Neural cell (in vitro differentiated cells): ENCODE results near the gene C22orf15. TPM values are rescaled to one million over a fixed set of nuclear protein-coding genes. Genes with fewer than 3 reads are reported as not detected.

Source experiments
- H2AFZ ChIP-seq: fragments of 200-600, 300-800 bp; sonication (generic), shearing (Covaris generic); 2 replicates; pipeline ENCODE4 v1.6.0; 2014; ENCODE audit warnings: low read depth, mild to moderate bottlenecking, antibody characterized with exemption, low read length, moderate library complexity
- H3F3A ChIP-seq: fragments of 200-600 bp; shearing (Covaris generic); 2 replicates; pipeline ENCODE4 v1.6.1; 2016; ENCODE audit warnings: mild to moderate bottlenecking, moderate library complexity, mixed read lengths, antibody characterized with exemption, low read length; ENCODE audit not compliant: insufficient read depth, poor library complexity, severe bottlenecking
- H3K27ac ChIP-seq: fragments of 200-600, 300-800 bp; sonication (generic), shearing (Covaris generic); 2 replicates; pipeline ENCODE4 v1.5.1; 2014; ENCODE audit warnings: mild to moderate bottlenecking, low read length, moderate library complexity
- H3K27me3 ChIP-seq: fragments of 300-800, 200-600 bp; sonication (generic), shearing (Covaris generic); 2 replicates; pipeline ENCODE4 v1.6.0; 2014; ENCODE audit warnings: mild to moderate bottlenecking, low read depth, low read length, moderate library complexity; ENCODE audit not compliant: insufficient read depth
- H3K36me3 ChIP-seq: fragments of 300-800, 200-600 bp; sonication (generic), shearing (Covaris generic); 2 replicates; pipeline ENCODE4 v1.5.1; 2014; ENCODE audit warnings: mild to moderate bottlenecking, antibody characterized with exemption, low read length, moderate library complexity; ENCODE audit not compliant: insufficient read depth
- H3K4me2 ChIP-seq: fragments of 300-800, 200-600 bp; sonication (generic), shearing (Covaris generic); 2 replicates; pipeline ENCODE4 v1.6.0; 2014; ENCODE audit warnings: mild to moderate bottlenecking, low read length
- H3K4me3 ChIP-seq: fragments of 300-800, 200-600 bp; sonication (generic), shearing (Covaris generic); 2 replicates; pipeline ENCODE4 v1.5.1; 2014; ENCODE audit warnings: mild to moderate bottlenecking, low read length, moderate library complexity
- H3K79me2 ChIP-seq: fragments of 200-600 bp; shearing (Covaris generic); replicated peaks from 2 replicates; pipeline ENCODE4 v1.6.0; 2014; ENCODE audit warnings: mild to moderate bottlenecking, low read length, moderate library complexity; ENCODE audit not compliant: insufficient read depth
- H3K9ac ChIP-seq: fragments of 300-800, 200-600 bp; sonication (generic), shearing (Covaris generic); 2 replicates; pipeline ENCODE4 v1.6.1; 2016; ENCODE audit warnings: mild to moderate bottlenecking, low read length, mixed read lengths
- H3K9me2 ChIP-seq: fragments of 200-600 bp; shearing (Covaris generic); 2 replicates; pipeline ENCODE4 v1.6.1; 2016; ENCODE audit warnings: mild to moderate bottlenecking, low read length, mixed read lengths; ENCODE audit not compliant: insufficient read depth
- H3K9me3 ChIP-seq: fragments of 200-600, 300-800 bp; sonication (generic), shearing (Covaris generic); 2 replicates; pipeline ENCODE4 v1.6.1; 2016; ENCODE audit warnings: mild to moderate bottlenecking, mixed run types, low read length, moderate library complexity, mixed read lengths
- H4K20me1 ChIP-seq: fragments of 200-600 bp; shearing (Covaris generic); 2 replicates; pipeline ENCODE4 v1.6.1; 2016; ENCODE audit warnings: mild to moderate bottlenecking, mixed run types; ENCODE audit not compliant: insufficient read depth
- CTCF ChIP-seq: fragments of 450-650 bp; IDR thresholded peaks from 2 replicates; pipeline ENCODE4 v1.5.1; 2014; ENCODE audit warnings: antibody characterized with exemption, mild to moderate bottlenecking, moderate library complexity; ENCODE audit not compliant: poor library complexity, severe bottlenecking
- EP300 ChIP-seq: fragments of 450-650 bp; conservative IDR thresholded peaks from 2 replicates; pipeline ENCODE4 v1.6.1; 2014; ENCODE audit warnings: antibody characterized with exemption, mild to moderate bottlenecking, moderate library complexity; ENCODE audit not compliant: poor library complexity, severe bottlenecking
- EZH2 ChIP-seq: fragments of 200-600, 300-800 bp; shearing (Covaris generic), sonication (generic); IDR thresholded peaks from 2 replicates; pipeline ENCODE4 v1.6.1; 2014; ENCODE audit warnings: antibody characterized with exemption, low read length, borderline replicate concordance, mild to moderate bottlenecking; ENCODE audit not compliant: insufficient read depth, poor library complexity, severe bottlenecking
- MXI1 ChIP-seq: fragments of 450-650 bp; conservative IDR thresholded peaks from 2 replicates; pipeline ENCODE4 v1.6.1; 2014; ENCODE audit warnings: antibody characterized with exemption, mild to moderate bottlenecking; ENCODE audit not compliant: poor library complexity, severe bottlenecking
- POLR2AphosphoS5 ChIP-seq: IDR thresholded peaks from 2 replicates; pipeline ENCODE4 v1.6.1; 2012
- RAD21 ChIP-seq: fragments of 450-650 bp; conservative IDR thresholded peaks from 2 replicates; pipeline ENCODE4 v1.6.1; 2014; ENCODE audit warnings: antibody characterized with exemption, mild to moderate bottlenecking, moderate library complexity
- REST ChIP-seq: IDR thresholded peaks from 2 replicates; pipeline ENCODE4 v1.6.1; 2012; ENCODE audit warnings: borderline replicate concordance
- SMC3 ChIP-seq: fragments of 450-650 bp; conservative IDR thresholded peaks from 2 replicates; pipeline ENCODE4 v1.6.1; 2014; ENCODE audit warnings: antibody characterized with exemption, mild to moderate bottlenecking, moderate library complexity; ENCODE audit not compliant: poor library complexity
- TAF1 ChIP-seq: IDR thresholded peaks from 2 replicates; pipeline ENCODE4 v1.6.1; 2012; ENCODE audit warnings: low read depth
- polyA plus RNA-seq: library from polyadenylated mRNA; depleted of rRNA; stranded (reverse); fragments of >200 nt; gene quantifications from 2 replicates; pipeline ENCODE4 v1.2.3, GENCODE V29; 2014

Gene C22orf15
- polyA plus RNA-seq, 1 donor from 2014 or later, result not detected

GRCh38 chr22:23745791-23746190 is 17.0 kb upstream of the C22orf15 start:
- H3K9me2 ChIP-seq, result no peaks in the 10 kb centered on the region
- H3K9me3 ChIP-seq, result no peaks in the 10 kb centered on the region
- peaks cover 6% of the 10 kb centered on the region for H3K79me2 ChIP-seq
- H3K4me3 ChIP-seq, result no peak overlapping the region
- TF ChIP-seq TAF1 (no peak), RAD21 (no peak), EZH2 (no peak), EP300 (no peak), SMC3 (no peak), POLR2AphosphoS5 (no peak), CTCF (no peak), MXI1 (no peak), REST (no peak)
- H3K27me3 ChIP-seq, result no peaks in the 10 kb centered on the region
- no peak overlapping the region for H3K27ac ChIP-seq
- H3K4me2 ChIP-seq, result no peak overlapping the region
- no peak overlapping the region for H2AFZ ChIP-seq
- no peaks in the 10 kb centered on the region for H3K36me3 ChIP-seq
- no peaks in the 10 kb centered on the region for H3F3A ChIP-seq
- H3K9ac ChIP-seq, result no peak overlapping the region
- no peaks in the 10 kb centered on the region for H4K20me1 ChIP-seq

DNA sequence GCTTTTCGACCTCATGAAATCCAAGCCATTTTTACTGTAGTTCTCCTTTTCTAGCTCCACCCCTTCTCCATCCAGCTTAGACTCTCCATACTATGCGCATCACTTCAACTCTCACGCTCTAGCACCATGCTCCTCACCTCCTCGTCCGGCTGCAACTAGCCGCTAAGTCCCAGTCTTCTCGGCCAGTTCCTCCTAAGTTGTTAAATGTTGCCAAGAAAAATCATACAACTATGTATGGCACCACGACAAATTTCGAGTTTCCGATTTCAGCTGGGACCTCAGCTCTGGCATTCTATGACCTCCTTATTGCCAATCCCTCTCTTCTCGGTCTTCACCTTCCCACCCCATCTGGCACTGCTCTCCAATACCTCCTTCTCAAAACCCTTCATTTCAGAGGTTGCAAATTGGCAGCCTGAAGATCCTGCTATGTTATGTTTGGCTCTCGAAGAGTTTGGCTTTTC is 12.9 kb upstream of the C22orf15 start:
- Histone ChIP-seq H3K36me3 (no peaks in the 10 kb centered on the region), H3K27ac (no peak overlapping the region), H3K9ac (peak overlapping the region; percentile 90), H3K79me2 (peaks cover 6% of the 10 kb centered on the region), H3F3A (no peaks in the 10 kb centered on the region), H3K27me3 (no peaks in the 10 kb centered on the region), H3K9me3 (no peaks in the 10 kb centered on the region), H2AFZ (no peak overlapping the region), H4K20me1 (no peaks in the 10 kb centered on the region), H3K4me2 (peak overlapping the region; percentile 87), H3K9me2 (no peaks in the 10 kb centered on the region), H3K4me3 (peak overlapping the region; percentile 88)
- TF ChIP-seq EZH2 (no peak), REST (no peak), EP300 (no peak), SMC3 (no peak), POLR2AphosphoS5 (no peak), CTCF (no peak), TAF1 (no peak), RAD21 (no peak), MXI1 (no peak)
